Activated naive CD4-positive, alpha-beta T cell treated with Interleukin-2 at 50 U/mL for 16 hours (primary cell): ENCODE results near the gene PID1.
"Not testable (repeated sequence)": the region's sequence is repeated elsewhere in the genome, so short reads cannot be mapped to it uniquely, and the experiment has no call there.

Experiments
- DNase-seq: peaks from one replicate; pipeline ENCODE4 v3.0.0-alpha.2; 2020

Gene PID1

DNA sequence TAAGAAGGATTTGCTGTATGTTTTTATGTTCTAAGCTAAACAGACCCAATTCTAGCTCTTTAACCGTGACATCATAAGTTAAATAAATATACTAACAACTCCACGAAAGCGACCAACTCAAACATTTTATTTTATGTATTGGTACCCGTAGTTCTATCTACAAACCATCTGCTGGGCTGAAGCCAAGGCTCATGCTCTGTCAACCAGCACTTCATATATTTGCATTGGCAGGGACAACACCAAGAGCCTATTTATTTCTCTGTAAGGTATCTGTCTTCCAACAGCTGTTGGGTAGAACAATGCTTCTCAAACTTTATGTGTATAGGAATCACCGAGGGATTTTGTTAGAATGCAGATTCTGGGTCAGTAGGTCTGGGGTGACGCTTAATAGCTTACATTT, 64.5 kb downstream of the PID1 start:
- DNase-seq = no peak

DNA sequence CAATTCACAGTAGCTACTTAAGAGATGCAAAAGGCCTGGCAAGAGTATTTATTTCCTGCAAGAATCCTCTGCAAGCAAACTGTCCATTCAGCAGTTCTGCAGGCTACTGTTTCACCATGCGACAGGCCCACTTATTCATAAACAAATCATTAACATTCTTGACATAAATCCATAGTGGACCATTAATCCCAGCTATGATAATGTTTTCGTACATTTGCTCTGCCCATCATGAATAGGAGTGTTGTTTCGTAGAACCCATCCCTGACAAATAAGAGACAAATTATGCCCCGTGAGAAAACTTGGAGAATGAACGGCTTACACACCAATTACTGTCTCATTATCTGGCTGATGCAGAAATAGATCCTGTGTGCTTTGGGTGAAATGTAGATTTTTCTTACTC, 65.4 kb downstream of the PID1 start:
- no peak for DNase-seq

DNA sequence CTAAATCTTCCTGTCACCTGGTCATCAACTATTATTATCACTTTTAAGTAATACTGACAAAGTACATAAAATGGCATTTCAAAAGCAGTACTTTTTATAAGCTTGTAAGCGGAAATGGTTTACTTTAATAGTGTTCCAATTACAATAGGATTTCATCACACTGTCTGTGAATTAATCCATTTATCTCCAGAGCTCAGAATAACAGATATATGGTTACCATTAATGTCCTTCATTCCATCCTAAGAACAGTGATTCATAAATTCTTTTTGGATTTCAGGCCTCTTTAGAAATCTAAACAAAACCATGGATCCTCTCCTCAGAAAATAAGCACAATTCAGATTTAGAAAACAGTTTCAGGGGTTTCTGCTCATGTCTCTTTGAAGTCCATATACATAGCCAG, 68.4 kb downstream of the PID1 start:
- DNase-seq = no peak

DNA sequence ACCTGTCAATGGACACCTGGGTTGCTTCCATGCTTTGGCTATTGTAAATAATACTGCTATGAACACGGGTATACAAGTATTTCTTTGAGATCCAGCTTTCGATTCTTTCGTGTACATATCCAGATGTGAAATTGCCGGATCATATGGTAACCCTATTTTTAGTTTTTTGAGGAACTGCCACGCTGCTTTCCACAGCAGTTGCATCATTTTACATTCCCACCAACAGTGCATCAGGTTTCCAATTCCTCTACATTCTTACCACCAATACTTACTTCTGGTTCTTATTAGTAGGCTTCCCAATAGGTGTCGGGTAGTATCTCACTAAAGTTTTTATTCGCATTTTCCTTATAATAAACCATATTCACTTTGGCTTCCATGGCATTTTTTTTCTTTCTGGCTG, 69.6 kb downstream of the PID1 start:
- DNase-seq = no peak

DNA sequence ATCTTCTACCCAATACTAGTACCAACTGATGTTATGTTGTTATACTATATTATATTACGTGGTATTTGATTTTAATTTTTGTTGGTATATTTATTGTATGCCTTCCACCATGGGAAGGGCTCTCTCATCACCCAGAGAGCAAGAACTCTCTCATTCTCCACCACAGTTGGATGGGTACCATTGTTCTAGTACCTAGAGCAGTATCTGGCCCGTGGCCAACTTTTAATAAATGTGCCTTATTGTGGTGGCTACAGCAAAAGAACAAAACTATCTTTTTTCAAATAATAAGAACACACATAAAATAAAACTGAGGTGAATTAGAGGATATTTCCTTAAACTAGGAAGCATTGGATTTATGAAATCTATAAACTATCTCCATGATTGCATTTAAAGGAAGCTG, 71.8 kb downstream of the PID1 start:
- DNase-seq = no peak

- DNase-seq = no peak
Observed at GRCh38 chr2:229196448-229196847, 74.6 kb downstream of the PID1 start.

GRCh38 chr2:229195346-229195947, 75.6 kb downstream of the PID1 start:
- no peak for DNase-seq

- DNase-seq = no peak
Observed at GRCh38 chr2:229193281-229193680, 77.8 kb downstream of the PID1 start.

GRCh38 chr2:229191413-229191812, 79.7 kb downstream of the PID1 start:
- DNase-seq = no peak

DNA sequence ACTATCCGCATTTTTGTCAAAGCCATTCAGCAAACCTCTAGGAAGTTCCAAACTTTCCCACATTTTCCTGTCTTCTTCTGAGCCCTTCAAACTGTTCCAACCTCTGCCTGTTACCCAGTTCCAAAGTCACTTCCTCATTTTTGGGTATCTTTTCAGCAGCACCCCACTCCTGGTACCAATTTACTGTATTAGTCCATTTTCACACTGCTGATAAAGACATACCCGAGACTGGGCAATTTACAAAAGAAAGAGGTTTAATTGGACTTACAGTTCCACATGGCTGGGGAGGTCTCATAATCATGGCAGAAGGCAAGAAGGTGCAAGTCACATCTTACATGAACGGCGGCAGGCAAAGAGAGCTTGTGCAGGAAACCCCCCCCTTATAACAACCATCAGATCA, 84.0 kb downstream of the PID1 start:
- not testable (repeated sequence) for DNase-seq

GRCh38 chr2:229181641-229182040, 89.4 kb downstream of the PID1 start:
- DNase-seq = no peak

DNA sequence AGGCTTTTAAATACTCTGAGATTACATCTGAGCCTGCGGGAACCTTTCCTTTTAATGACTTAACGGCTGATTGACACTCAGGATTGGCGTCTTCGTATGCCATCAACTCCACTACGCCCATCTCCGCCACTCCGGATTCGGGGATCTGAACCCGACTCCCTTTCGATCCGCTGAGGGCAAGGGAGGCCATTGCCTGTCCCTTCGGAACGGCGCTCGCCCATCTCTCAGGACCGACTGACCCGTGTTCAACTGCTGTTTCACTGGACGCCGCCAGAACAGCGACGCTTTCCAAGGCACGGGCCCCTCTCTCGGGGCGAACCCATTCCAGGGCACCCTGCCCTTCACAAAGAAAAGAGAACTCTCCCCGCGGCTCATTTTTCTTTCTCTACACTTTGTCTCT, 90.4 kb downstream of the PID1 start:
- no peak for DNase-seq

- DNase-seq = no peak
Observed at GRCh38 chr2:229179628-229180027, 91.5 kb downstream of the PID1 start.

DNA sequence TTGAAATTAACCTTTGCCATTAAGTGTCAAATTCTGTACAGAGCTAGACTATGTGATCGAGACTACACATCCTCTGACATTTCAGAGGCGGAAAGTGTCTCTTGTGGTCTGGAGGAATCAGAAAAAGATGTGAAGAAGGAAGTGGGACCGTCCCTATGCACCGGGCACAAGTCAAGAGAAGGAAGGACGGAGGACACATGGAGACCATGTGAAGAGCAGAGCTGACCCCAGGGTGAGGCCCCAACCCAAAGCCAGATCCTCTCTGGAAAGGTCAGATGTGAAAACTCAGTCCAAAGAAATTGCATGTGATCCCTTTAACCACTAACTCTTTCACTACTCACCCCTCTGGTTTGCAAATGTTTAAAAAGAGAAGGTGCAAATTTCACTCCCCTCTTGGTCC, 92.4 kb downstream of the PID1 start:
- DNase-seq = no peak

- DNase-seq = no peak
Observed at GRCh38 chr2:229178117-229178516, 93.0 kb downstream of the PID1 start.

GRCh38 chr2:229176136-229176535, 95.0 kb downstream of the PID1 start:
- no peak for DNase-seq

DNA sequence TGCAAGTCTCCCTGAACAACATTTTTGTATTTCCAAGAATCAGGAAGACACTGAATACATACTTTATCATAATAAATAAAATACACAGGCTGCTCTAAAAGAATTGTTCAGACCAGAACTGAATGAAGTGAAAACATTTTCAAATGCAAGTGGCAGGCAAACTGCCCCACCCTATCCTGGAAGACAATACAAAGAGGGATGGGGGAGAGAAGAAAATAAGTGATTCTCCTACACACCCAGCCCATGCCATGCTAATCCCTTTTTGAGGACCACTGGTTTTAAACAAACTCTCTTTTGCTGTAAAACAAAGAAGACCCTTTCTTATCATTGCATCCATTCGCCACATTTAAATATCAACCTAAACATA, 95.6 kb downstream of the PID1 start:
- DNase-seq = no peak

DNA sequence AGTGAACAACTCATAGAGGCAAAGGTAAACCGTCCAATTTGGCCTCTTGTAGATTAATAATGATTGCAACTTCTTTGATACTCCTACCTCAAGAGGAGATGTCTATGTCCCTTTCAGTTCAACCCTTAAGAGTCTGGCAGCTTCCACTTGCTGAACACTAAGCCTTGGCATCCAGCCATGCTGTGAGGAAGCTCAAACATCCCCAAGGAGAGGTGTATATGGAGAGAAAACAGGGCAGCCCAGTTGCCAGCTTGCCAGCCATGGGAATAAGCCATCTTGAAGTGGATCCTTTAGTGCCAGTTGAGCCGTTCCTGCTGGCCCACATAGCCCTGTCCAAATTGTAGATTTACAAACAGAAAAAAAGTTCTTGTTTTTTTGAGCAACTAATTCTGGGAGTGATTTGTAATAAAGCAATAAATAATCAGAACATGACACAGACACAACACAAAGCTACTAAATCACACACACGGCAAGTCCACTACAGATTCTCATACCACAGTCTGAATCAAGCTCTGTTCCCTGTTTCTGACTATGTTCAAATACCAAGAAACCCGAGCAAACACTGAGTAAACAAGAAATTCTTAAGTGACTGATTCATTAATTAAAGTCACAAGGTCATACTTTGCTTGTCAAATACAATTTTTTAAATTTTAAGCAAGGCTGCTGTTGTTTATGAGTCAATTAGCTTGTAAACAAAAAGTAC, 96.1 kb downstream of the PID1 start:
- DNase-seq = no peak

DNA sequence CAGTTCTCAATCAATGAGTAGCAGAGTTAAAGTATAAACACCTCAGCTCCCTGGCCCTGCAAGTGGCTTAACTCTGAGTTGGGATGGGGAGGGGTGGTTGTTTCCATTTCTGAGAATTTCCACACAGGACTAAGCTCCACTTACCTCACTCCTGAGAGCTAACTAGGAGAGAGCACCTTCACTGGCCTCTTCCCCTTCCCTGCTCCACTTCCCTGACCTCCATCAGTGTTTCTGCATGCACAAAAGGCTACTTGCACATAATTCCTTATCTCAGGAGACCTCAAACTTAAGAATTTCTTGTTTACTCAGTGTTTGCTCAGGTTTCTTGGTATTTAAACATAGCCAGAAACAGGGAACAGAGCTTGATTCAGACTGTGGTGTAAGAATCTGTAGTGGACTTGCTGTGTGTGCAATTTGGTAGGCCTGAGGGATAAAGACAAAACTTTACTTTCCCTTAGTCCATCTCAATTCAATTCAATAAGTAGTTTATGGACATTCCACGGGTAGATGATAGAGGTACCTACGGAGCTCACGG, 97.2 kb downstream of the PID1 start:
- no peak for DNase-seq

- DNase-seq = no peak
Observed at GRCh38 chr2:229170916-229171315, 100.2 kb downstream of the PID1 start.

DNA sequence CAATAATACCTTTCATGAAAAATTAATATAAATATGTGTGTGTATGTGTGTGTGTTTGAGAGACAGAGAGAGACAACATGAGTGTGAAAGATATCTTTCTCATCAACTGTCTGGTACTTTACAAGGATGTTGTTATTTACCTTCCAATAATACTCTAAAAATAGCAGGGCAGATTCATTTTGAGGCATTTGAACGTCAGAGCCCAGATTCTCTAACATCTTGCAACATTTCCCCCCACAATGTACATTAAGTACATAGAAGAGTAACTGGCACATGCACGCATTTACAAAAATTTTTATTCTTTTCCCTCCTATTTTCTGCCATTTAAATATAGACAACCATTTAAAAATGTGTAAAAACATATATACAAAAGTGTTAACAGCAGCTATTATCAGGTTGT, 100.9 kb downstream of the PID1 start:
- DNase-seq = no peak

GRCh38 chr2:229169751-229170150, 101.3 kb downstream of the PID1 start:
- DNase-seq = no peak

DNA sequence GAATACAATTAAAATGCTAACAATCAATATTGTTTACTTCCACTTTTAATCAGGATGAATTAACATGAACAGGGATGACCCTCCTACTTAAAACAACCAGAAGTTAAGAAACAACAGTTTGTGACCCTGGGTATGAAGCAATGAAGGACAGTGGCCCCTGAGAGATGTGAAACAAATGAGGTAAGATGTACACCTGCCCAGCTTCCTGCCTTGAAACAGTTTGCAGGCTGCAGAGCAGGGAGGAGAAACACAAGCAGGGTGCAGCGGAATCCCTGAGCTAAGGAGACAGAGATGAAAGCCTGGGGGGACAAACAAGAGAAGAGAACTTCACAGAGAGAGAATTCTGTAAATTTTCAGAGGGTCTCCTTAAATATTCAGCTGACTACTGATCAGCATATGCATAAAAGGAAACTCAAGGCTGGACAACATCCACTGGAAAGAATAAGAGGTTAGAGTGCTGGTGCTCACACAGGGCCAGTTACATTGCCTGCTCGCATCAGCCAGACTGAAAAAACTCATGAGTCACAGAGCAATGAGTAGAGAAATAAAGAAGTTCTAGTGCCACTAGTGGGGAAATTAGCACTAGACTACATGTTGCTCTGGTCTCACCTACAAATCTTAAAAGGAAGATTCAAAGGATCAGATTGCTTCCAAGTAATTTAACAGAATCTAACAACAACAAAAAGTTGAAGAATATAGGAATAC, 106.4 kb downstream of the PID1 start:
- no peak for DNase-seq

GRCh38 chr2:229163893-229164292, 107.2 kb downstream of the PID1 start:
- DNase-seq = no peak
